ENCODE data around the gene AGPAT3.

AGPAT3 gene

GRCh38 chr21:44029460-44030087 lies 164.6 kb downstream of the AGPAT3 start:
- DNase-seq = no peak

DNA sequence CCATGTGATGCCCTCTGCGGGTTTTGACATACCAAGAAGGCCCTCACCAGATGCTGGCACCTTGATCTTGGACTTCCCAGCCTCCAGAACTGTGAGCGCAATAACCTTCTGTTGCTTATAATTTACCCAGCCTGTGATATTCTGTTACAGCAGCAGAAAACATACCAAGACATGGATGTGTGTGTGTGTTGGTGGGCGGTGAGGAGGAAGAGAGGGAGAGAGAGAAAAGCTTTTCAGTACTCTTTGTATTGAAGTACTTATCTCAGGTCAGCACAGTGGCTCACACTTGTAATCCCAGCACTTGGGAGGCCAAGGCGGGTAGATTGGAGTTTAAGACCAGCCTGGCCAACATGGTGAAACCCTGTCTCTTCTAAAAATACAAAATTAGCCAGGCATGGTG lies 170.2 kb downstream of the AGPAT3 start:
- no peak for DNase-seq

All from bone marrow (tissue), 2 donors.